Activated CD8-positive, alpha-beta memory T cell treated with anti-CD3 and anti-CD28 coated beads, Interleukin-2, amount 50 U/mL, for 1 hour (primary cell): ENCODE measurements around the gene C20orf173.
"Not testable (repeated sequence)": the region's sequence is repeated elsewhere in the genome, so short reads cannot be mapped to it uniquely, and the experiment has no call there.

Experiments
- DNase-seq: peaks from one replicate; pipeline ENCODE4 v3.0.0-alpha.2; 2020; ENCODE audit errors: extremely low read depth

The C20orf173 gene, protein sequence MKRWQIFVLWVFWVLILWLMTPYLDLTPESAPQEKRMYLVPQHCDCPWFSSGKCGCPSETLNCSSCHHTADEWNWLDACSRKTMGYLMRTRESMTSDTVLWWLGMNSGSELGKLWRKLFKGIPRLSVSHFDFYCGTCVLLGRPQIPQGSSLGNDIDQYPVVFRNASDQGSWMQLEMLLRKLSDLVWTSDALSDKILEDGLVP

DNA sequence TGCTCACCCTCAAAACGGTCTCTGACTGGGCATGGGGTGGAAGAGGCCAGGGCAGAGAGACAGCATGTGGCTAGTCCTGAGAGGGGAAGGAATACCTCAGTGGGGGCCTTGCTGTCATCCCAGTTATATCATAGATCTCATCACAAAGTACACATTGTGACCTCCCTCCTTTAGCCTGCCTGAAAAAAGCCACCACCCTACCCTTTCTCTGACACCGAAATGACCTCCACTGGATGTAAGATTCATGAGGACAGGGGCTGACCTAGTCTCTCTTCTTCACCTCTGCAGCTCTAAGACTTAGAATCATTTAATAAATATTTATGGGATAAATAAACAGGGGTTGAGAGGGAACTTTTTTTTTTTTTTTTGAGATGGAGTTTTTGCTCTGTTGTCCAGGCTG lies at the start of gene C20orf173:
C20orf173 (minus strand) TSS at position 101 of the 400 bp plus-strand sequence. CDS start 279 bp downstream, outside the sequence.
- DNase-seq: no peak

GRCh38 chr20:35579196-35579595 lies 49.7 kb upstream of the C20orf173 start:
- DNase-seq: no peak

GRCh38 chr20:35578469-35578868 lies 49.0 kb upstream of the C20orf173 start:
- no peak for DNase-seq

- no peak for DNase-seq
These were observed 47.4 kb upstream of the C20orf173 start for GRCh38 chr20:35576816-35577215.

GRCh38 chr20:35575958-35576357 lies 46.5 kb upstream of the C20orf173 start:
- no peak for DNase-seq

DNA sequence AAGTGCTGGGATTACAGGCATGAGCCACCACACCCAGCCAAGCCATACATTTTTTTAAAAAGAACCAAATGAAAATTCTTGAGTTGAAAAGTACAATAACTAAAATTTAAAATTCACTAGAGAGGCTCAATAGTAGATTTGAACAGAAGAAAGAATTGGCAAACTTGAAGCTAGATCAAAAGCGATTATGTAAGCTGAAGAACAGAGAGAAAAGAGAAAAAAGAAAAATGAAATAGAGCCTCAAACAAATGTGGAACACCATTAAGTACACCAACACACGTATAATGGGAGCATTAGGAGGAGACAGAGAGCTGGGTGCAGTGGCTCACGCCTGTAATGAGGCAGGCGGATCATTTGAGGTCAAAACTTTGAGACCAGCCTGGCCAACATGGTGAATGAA lies 43.4 kb upstream of the C20orf173 start:
- DNase-seq: no peak

- DNase-seq: no peak
These were observed 42.1 kb upstream of the C20orf173 start for GRCh38 chr20:35571555-35571954.

DNA sequence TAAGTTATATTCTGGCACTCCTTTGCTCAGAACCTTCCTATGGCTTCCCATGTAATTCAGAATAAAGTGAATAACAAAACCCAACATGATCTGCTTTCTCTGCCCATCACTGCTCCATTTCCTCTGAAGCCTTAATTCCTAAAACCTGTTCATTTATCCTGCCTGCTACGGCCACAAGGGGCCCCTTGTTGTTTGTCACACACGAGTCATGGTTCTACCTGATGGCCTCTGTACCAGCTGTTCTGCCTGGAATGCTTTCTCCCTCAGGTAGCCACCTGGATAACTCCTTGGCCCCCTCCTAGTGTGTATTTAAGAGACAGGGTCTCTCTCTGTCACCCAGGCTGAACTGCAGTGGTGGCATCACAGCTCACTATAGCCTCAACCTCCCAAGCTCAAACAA lies 39.2 kb upstream of the C20orf173 start:
- DNase-seq: no peak

DNA sequence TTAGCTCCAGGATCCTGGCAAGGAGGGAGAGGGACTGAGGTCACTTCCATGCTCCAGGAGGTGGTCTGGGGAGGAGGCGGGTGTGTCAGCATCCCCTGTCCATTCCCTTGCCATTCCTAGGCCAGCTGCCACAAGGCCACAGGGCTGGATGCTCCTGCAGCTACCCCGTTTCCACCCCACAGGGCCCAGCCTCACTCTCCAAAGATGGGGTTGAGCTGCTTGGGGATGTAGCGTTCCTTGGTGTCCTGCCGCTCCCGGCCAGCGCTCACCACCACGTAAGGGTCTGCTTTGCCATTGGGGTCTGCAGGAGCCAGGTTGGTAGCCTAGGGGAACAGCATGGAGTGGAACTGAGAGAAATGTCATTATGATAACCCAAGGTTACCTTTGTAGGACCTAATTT lies 35.5 kb upstream of the C20orf173 start:
- no peak for DNase-seq

DNA sequence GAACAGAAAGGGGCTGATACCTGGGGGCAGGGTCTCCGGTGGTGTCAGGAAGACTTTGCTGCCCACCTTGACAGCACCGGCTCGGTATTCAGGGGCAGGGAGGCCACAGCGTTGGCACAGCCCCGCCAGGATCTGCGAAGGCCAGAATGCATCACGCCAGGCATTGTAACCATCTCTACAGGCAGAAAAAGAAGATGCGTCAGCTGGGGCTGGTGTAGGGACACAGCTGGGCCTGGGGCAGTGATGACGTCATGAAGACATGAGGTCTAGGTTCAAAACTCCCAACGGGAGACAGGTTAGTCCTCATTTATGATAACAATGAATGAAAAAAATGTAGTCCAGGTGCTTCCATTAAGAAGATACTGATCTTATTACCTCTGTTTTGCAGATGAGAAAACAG lies 34.4 kb upstream of the C20orf173 start:
- DNase-seq: no peak

- DNase-seq: no peak
These were observed 33.2 kb upstream of the C20orf173 start for GRCh38 chr20:35562541-35563110.

DNA sequence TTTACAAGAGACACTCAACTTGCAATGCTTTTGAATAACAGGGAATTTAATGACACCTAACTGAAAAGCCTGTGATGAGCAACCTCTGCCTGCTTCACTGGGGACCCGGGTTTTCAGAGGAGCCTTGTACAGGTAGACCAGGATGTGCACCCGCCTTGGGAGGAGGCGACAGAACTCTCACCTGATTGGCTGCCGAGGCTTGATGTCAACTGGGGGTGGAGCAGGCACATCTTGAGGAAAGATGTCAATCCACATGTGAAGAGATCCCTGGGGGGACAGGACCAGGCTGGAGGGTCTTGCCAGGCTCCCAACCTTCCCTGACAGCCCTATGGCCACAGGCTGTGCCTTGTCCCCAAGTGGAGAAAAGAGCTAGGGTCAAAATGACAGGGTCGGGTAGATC lies 32.2 kb upstream of the C20orf173 start:
- DNase-seq: no peak

DNA sequence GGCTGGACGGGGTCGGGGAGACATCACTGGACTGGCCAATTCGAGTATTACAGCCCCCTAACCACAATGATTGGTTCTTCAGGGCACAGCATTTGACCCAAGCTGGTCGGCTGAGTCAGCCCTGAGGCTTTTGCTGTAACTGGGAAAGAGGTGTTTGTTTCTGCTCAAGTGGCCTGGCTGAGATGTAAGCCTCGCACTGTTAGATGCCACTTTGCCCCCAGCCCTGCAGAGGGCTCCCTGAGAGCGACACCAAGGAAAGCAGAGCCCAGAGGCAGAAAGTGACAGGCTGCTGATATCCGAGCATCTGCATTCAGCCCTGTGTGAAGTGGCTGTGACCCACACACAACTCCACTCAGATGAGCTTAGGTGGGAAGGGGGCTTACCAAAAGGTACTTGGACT lies 31.8 kb upstream of the C20orf173 start:
- DNase-seq: no peak

DNA sequence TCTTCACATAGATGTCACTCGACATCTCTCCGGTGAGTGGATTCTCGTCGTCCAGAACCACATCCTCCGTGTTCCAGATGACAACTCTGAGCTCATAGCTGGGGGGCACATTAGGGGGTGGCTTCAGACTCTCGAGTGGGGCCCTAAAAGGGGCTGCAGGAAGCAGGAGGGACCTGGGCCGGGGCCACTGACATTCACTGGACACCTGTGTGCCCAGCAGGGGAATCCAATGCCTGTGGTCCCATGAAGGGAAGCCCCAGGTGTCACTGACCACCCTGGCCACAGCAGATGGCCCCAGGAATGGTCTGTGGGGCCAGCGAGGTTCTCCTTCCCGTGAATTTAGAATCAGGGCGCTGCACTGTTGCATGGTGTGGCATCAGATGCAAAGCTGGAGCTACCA lies 31.1 kb upstream of the C20orf173 start:
- DNase-seq: no peak

DNA sequence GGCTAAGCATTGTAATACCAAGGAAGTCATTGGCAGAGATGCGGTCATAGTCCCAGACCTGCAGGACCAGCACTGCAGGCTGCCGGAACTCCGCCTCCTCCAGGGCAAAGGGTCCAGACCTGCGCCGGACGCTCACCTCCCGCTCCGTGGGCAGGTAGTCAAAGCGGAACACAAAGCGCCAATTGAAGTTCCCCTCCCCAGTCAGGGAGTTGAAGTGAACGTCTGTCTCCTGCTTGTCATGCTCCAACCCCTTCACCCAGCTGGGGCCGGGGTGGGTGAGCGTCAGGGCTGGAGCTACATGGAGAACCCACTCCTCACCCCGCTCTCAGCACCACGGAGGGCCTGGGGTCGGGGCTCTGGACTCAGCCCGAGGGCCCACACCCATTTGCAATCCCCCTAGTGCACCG lies 30.7 kb upstream of the C20orf173 start:
- DNase-seq: no peak

DNA sequence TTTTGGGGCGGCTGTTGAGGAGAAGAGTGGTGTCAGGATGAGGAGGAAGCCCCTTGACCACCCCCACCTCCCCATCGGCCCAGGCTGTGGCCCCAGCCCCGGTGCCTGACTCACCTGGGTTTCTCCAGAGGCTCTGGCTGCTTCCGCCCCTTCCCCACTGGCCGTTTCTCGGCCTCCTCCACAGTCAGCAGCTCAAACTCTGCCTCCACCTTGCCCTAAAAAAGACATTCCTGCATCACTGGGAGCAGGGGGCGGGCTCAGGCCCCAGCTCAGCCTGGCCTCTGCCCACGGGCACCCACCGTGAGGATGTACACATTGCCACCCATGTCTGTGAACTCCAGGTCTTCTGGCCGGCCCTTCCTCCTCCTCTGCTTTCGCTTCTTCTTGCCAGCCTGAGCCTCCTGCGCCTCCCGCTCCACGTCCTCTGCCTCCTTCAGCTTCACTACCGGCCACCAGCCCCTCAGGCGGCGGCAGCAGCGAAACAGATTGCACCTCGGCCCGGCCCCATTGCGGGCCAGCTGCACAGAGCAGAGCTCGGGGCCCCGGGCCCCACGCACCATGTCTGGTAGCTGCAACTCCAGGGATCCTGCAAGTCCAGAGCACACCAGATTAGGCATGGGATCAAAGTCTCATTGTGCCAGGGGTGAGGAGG lies 29.7 kb upstream of the C20orf173 start:
- no peak for DNase-seq

DNA sequence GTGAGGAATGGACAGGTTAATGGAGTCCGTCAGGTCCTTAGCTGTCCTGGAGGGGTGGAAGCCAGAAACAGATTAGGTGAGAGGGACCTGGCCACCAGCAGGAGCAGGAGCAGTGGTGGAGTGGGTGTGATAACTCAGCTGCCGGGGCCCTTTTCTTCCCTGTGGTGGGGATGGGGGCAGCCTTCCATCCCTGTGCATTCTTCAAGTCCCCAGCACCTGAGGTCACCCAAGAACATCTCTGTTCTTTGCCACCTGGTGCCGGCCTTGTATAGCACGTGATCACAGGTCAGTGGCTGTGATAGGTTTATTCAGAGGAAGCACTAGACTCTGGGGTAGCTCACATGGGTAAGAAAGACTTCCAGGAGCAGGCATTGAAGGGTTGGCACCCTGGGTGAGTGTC lies 29.0 kb upstream of the C20orf173 start:
- no peak for DNase-seq

DNA sequence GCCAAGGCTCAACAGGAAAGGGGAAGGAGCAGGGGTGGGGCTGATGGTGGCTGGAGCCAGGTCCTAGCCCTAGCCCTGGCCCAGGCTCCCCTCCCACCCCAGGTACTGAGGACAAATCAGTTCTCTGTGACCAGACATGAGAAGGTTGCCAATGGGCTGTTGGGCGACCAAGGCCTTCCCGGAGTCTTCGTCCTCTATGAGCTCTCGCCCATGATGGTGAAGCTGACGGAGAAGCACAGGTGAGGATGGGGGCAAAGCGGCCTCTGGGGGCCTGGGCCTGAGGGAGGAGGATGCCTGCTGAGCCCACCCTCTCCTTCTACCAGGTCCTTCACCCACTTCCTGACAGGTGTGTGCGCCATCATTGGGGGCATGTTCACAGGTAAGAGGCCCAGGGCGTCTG lies 27.4 kb upstream of the C20orf173 start:
- DNase-seq: no peak

- no peak for DNase-seq
These were observed 26.6 kb upstream of the C20orf173 start for GRCh38 chr20:35555951-35556645.

DNA sequence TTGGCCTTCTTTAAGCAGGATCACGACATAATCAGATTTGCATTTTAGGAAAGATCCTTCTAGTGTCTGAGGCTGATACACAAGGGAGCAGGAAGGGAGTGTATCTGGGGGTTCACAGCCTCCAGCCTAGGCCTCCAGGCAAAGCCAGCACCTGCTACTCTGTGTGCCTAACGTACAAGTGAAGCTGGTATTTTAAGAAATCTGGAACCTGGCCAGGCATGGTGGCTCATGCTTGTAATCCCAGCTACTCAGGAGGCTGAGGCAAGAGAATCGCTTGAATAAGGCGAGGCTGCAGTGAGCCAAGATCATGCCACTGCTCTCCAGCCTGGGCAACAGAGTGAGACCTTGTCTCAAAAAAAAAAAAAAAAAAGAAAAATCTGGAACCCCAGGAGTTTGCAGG lies 26.0 kb upstream of the C20orf173 start:
- not testable (repeated sequence) for DNase-seq

DNA sequence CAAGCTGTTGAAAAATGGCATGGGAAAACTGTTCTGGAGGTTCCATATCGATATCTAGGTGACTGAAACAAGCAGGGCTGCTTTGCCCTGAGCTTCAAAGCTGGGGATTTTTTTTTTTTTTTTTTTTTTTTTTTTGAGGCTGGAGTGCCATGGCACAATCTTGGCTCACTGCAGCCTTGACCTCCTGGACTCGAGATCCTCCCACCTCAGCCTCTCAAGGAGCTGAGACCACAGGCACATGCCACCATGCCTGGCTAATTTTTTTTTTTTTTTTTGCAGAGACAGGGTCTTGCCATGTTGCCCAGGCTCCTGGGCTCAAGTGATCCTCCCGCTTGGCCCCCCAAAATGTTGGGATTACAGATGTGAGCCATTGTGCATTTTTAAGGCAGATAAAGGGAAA lies 23.5 kb upstream of the C20orf173 start:
- DNase-seq: no peak

- no peak for DNase-seq
These were observed 22.1 kb upstream of the C20orf173 start for GRCh38 chr20:35551503-35551902.

GRCh38 chr20:35547329-35547728 lies 17.9 kb upstream of the C20orf173 start:
- no peak for DNase-seq
